ENCODE results near the gene ITGA2B.
"Not testable (repeated sequence)": the region's sequence is repeated elsewhere in the genome, so short reads cannot be mapped to it uniquely, and the experiment has no call there.

Gene ITGA2B

DNA sequence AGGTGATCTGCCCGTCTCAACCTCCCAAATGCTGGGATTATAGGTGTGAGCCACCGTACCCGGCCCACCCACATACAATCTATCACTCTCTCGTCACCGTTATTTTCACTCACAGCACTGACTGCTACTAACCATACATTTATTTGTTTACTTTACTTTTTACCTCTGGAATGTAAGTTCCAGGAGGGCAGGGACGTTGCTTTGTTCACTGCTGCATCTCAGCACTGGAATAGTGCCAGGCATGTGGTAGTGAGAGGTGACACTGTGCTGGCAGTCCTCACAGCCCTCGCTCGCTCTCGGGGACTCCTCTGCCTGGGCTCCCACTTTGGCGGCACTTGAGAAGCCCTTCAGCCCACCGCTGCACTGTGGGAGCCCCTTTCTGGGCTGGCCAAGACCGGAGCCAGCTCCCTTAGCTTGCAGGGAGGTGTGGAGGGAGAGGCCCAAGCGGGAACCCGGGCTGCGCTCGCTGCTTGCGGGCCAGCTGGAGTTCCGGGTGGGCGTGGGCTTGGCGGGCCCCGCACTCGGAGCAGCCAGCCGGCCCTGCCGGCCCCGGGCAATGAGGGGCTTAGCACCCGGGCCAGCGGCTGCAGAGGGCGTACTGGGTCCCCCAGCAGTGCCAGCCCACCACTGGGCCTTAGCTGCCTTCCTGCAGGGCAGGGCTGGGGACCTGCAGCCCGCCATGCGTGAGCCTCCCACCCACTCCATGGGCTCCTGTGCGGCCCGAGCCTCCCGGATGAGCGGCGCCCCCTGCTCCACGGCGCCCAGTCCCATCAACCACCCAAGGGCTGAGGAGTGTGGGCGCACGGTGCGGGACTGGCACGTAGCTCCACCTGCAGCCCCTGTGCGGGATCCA, 20.8 kb downstream of the ITGA2B start:
- not testable (repeated sequence) for DNase-seq (ENCODE audit: low read depth in 2 of 2)

DNA sequence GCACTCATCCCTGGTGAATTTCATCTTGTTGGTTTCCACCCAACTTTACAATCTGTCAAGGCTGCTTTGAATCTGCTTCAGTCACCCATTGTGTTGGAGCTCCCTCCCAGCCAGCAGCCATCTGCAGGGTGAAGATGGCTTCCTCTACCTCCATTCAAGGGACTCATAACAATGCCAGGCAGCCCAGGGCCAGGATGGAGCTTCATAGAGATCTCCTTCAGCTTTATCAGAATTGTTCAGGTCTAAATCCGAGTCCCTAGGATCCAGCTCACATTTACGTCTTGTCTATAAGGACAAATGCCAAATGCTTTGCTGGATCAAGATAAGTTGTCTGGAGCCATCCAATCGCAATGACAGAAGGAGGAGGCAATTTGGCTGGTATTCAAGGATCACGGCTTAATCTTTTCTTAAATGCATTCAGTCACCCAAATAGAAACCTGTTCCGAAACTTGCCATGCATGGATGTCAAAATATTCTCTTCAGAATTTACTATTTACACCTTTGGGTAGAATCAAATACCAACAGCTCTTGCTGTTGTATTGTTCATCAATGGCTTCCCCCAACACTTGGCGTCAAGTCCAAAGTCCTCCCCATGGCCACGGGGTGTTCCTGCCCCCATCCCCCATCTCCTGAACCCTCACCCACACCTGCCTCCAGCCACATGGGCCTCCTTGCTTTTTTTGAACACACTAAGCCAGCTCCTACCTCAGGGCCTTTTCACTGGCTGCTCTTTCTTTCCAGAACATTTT, 22.0 kb downstream of the ITGA2B start:
- DNase-seq (ENCODE audit: low read depth in 2 of 2), result no peak

- not testable (repeated sequence) for DNase-seq (ENCODE audit: low read depth in 2 of 2)
These were observed 24.4 kb downstream of the ITGA2B start for GRCh38 chr17:44365051-44365450.

- peak in 1 of 2 experiments; percentile 20 for DNase-seq (ENCODE audit: low read depth in 2 of 2)
These were observed 25.8 kb downstream of the ITGA2B start, which contains the start of gene FAM171A2 for GRCh38 chr17:44363613-44364159. Gene FAM171A2 (minus strand): TSS chr17:44363853. CDS start chr17:44363714, 139 bp downstream.

DNA sequence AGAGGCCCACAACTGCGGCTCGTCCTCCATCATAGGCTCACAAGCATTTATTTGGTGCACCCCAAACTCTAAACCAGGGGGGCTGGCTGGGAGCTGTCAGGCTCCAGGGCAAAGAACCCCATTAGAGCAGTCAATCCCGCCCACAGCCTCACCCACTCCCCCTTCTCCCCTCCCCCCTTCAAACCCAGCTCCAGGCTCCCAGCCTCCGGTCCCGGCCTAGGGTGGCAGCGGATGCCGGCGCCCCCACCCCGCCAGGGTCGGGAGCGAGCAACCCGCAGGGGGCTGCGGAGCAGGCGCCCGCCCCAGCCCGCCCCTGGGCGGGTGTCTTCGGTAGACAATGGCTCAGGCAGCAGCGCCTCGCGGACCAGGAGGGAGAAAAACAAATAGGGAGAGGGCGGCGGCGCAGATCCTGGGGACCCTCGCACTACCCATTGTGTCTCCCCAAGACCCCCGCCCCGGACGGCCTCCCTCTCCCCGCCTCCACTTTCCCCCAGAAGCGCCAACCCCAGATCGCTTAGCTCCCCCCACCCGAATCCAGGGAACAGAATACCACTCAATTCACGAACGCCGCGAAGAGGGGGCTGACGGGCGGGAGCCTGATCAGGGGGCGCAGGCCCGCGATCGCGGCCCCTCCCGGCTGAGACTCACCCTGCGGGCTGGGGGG, 26.4 kb downstream of the ITGA2B start:
- no peak for DNase-seq (ENCODE audit: low read depth in 2 of 2)

DNA sequence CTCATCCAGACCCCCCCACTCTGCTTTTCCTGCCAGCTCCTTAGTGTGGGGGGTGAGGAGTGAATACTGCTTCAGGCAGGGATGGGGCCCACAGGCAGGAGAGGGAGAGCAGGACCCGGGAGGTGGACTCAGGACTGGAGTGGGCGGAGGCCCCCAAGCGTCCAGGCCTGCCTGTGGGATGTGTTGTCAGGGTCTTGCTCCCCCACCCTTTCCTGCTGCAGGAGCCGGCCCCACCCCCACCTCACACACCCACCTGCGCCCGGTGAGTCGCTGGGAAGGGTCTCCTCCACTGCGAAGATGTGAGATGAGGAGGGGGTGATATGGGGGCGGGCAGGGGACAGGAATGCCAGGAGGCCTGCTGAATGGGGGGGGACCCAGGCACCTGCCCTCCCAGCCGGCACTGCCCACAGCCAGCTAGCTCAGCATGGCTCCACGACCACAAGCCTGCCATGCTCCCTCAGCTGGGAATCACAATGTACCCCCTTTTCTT, 26.9 kb downstream of the ITGA2B start:
- DNase-seq (ENCODE audit: low read depth in 2 of 2), result no peak

DNA sequence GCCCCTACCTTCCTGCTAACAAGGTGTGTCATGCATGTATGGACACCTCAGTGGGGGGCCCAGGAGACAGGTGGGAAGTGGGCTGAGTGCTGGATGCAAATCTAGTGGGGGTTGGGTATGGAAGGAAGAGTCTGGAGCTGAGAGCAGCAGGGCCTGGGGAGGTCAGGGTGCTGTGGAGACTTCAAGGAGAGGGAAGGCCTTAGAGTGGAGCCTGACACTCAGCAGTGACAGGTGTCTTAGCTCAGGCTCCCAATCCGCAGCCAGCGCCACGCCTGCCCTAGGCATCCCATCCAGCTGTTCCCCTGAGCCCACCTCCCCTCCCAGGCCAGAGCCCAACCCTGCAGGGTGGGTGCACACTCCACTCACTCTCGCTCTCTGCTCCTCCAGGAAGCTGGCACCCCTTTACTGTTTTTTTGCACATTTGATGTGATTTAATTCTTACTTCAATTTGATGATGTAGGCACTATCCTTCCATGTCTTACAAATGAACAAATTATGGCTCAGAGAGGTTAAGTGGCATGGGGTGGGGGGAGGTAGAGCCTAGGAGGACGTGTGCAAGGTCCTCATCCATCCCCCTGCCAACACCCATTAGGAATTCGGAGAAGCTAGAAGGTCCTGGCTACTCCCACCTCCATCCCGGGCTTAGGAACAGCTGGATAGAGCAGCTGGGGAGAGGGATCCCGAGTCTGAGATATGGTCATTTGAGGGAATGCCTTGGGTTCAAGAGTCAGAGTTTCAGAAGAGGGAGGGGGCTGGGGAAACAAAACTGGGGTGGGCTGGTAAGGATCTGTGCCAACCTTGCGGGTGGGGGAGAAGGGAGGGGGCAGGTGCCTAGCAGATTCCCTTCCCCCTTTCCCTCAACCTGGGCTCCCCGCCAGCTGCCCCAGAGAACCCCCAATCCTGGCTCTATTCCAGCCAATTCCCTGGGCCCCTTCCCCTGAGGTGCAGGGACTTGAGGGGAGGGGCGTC, 27.9 kb downstream of the ITGA2B start:
- no peak for DNase-seq (ENCODE audit: low read depth in 2 of 2)

DNA sequence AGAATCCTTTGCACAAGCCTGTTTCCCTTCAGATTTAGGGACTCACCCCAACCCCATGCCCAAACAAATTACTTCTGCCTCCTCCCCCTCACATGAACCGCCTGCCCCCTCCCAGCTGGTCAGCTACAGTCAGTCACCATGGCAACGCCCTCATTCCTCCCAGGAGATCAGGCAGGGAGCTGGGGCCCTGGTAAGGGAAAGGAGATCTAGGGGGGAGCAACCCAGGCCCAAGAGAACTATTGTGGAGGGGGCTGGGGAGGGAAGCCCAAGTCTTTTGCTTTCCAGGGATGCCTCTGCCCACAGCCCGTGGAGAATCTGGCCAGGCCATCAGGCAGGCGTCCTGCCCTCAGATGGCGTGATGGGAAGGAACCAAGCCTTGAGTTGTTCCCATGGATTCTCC, 28.6 kb downstream of the ITGA2B start:
- DNase-seq (ENCODE audit: low read depth in 2 of 2), result no peak

DNA sequence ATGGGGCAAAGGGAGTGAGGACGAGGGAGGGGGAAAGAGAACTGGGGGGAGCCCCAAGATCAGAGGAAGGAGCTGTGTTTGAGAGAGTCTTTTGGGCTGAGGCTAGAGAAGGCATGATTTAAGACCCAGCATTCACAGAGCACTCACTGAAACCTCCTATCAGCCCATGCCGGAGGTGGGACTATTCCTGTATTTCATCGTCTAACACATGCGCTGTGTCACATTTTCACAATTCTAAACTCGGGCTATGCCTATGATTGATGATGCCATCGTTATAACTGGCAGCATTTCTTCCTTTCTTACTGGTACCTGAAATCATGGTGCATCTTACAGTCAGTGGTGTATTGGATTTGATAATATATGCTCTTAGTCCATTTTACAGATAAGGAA, 29.3 kb downstream of the ITGA2B start:
- DNase-seq (ENCODE audit: low read depth in 2 of 2), result no peak

GRCh38 chr17:44359458-44360143, 29.8 kb downstream of the ITGA2B start:
- no peak for DNase-seq (ENCODE audit: low read depth in 2 of 2)

- DNase-seq (ENCODE audit: low read depth in 2 of 2), result no peak
These were observed 30.4 kb downstream of the ITGA2B start for GRCh38 chr17:44359006-44359405.

DNA sequence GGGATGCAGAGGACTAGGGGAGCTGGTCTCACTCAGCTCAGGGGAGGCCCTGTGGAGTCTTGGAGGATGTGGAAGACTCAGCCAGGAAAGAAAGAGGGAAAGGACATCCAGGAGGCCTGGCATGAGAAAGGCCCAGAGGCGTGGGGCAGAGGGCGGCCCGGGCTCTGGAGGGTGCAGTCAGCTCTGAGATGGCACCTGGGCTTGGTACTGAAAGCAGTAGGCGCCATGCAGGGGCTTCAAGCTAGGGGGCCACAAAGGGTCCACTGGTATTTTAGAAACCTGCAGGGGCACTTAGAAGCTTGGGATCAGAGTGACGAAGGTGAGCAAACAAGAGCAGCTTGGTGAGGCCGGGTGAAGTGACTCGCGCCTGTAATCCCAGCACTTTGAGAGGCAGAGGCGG, 31.4 kb downstream of the ITGA2B start:
- DNase-seq (ENCODE audit: low read depth in 2 of 2), result no peak

- no peak for DNase-seq (ENCODE audit: low read depth in 2 of 2)
These were observed 33.2 kb downstream of the ITGA2B start for GRCh38 chr17:44356241-44356640.

GRCh38 chr17:44355642-44356099, 33.8 kb downstream of the ITGA2B start:
- no peak for DNase-seq (ENCODE audit: low read depth in 2 of 2)

DNA sequence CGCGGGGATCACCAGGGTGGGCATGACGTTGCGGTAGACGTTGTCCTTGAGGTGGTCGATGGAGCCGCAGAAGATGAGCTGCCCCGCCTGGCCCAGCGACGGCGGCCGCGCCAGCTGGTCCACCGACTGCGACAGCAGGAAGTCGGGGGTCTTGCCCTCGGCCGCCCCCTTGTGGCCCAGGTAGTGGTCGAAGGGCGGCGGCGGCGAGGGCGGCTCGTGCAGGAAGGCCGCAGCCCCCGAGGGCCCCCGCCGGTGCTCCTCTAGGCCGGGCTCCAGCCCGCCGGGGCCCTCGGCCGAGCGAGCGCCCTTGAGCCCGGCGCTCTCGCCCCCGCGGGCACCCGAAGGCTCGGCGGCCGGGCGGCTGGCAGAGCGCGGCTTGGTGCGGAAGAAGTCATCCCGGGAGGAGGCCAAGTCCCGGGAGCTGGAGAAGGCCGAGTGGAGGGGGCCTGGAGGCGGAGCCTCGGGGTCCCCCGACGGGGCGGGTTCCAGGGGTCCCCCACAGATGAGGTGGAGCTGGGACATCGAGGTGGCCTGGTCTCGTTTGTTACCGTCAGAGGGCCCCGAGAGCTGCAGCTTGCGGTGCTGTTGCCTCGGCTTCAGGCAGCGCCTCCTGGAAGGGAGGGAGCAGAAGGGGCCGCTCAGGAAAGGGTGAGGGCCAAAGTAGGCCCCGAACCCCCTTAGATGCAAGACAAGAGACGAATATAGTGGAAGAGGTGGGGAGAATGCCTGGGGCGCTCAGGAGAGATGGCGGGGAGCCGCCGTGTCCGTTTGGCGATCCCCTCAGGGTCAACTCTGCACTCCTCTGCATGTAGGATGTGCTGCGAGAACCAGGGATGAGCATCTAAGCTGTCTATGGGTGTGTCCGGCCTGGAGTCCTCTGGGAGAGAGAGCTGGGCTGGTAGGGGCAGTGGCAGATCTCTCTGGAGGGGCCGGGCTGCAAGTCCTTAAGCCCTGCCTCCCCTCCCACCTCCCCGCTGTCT, 34.6 kb downstream of the ITGA2B start:
- no peak for DNase-seq (ENCODE audit: low read depth in 2 of 2)

GRCh38 chr17:44353672-44354331, 35.6 kb downstream of the ITGA2B start:
- DNase-seq (ENCODE audit: low read depth in 2 of 2), result no peak

GRCh38 chr17:44352828-44353671, 36.4 kb downstream of the ITGA2B start:
- DNase-seq (ENCODE audit: low read depth in 2 of 2), result no peak

All from fibroblast of skin of left quadriceps (primary cell).